GM10248 (cell line): Measurements from ENCODE around the gene BOK.
"Not testable (repeated sequence)": the region's sequence is repeated elsewhere in the genome, so short reads cannot be mapped to it uniquely, and the experiment has no call there.

Experiments
- CTCF ChIA-PET: fragments of 300-600 bp; sonication (Branson Sonifier 250); formaldehyde crosslinking; extraction: SDS; loops from one replicate; lab custom pipeline; 2021; ENCODE audit warnings: antibody characterized with exemption; lab: Yijun Ruan, JAX
- POLR2A ChIA-PET: fragments of 350-650 bp; sonication (Branson Sonifier 250); formaldehyde crosslinking; extraction: SDS; loops from one replicate; lab custom pipeline; 2020; ENCODE audit warnings: antibody characterized with exemption; lab: Yijun Ruan, JAX
- DNase-seq: peaks from one replicate; pipeline ENCODE4 v3.0.0; 2012; ENCODE audit errors: extremely low spot score
- TF ChIP-seq, protein P1 (sequence below): IDR thresholded peaks from 2 replicates; pipeline ENCODE4 v1.5.1; 2012; ENCODE audit warnings: mild to moderate bottlenecking, low read depth; ENCODE audit errors: extremely low read depth, missing control alignments, control extremely low read depth

Gene BOK

DNA sequence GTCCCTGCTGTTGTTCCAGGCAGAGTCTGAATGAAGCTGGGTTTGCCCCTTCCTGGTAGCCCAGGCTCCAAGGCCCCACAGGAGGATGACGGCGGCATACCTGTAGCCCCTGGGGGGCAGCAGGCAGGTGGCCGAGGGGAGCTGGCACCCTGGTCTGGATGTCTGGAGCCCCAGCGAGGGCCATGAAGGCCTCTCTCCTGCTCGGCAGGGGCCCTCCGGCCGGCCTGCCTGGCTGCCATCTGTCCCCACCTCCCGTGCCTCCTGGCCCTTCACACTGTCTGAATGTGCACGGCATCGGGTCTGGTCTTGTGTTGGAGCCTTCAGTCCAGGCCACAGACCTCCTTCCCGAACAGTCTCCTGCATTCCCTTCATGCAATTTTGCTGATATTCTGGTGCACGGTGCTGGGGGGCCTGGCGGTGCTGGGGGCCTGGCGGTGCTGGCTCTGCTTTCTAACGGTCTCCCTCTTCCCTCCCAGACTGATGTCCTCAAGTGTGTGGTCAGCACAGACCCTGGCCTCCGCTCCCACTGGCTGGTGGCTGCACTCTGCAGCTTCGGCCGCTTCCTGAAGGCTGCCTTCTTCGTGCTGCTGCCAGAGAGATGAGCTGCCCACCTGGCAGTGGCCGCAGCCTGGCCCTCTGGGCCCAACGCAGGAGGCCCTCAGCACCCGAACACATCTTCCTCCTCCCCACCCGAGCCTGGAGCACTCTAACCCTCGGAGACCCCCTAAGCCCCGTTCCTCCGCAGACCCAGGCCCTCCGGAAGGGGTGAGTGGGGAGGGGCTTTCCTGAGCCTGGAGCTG lies 13.5 kb downstream of the BOK start:
- POLR2A ChIA-PET, result no interaction called here
- TF ChIP-seq, protein P1, sequence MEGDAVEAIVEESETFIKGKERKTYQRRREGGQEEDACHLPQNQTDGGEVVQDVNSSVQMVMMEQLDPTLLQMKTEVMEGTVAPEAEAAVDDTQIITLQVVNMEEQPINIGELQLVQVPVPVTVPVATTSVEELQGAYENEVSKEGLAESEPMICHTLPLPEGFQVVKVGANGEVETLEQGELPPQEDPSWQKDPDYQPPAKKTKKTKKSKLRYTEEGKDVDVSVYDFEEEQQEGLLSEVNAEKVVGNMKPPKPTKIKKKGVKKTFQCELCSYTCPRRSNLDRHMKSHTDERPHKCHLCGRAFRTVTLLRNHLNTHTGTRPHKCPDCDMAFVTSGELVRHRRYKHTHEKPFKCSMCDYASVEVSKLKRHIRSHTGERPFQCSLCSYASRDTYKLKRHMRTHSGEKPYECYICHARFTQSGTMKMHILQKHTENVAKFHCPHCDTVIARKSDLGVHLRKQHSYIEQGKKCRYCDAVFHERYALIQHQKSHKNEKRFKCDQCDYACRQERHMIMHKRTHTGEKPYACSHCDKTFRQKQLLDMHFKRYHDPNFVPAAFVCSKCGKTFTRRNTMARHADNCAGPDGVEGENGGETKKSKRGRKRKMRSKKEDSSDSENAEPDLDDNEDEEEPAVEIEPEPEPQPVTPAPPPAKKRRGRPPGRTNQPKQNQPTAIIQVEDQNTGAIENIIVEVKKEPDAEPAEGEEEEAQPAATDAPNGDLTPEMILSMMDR, result no peak
- no peak for DNase-seq
- CTCF ChIA-PET, result no interaction called here

DNA sequence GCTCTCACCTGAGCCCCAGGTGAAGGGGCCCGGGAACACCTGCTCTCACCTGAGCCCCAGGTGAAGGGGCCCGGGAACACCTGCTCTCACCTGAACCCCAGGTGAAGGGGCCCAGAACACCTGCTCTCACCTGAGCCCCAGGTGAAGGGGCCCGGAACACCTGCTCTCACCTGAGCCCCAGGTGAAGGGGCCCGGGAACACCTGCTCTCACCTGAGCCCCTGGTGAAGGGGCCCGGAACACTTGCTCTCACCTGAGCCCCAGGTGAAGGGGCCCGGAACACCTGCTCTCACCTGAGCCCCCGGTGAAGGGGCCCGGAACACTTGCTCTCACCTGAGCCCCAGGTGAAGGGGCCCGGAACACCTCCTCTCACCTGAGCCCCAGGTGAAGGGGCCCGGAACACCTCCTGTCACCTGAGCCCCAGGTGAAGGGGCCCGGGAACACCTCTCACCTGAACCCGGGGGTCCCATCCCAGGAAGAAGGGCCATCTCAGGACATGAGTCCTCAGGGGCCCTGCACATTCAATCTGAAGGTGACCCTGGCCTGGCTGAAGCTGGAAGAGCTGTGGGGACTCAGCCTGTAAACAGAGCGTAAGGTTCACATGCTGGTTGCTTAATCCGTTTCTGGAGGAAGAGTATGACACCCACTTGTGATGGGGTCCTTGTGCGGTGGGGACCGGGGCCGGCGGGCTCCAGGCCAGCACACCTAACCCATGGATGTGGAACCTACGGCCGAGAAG lies 14.5 kb downstream of the BOK start:
- DNase-seq, CTCF ChIA-PET, POLR2A ChIA-PET: not testable (repeated sequence)

DNA sequence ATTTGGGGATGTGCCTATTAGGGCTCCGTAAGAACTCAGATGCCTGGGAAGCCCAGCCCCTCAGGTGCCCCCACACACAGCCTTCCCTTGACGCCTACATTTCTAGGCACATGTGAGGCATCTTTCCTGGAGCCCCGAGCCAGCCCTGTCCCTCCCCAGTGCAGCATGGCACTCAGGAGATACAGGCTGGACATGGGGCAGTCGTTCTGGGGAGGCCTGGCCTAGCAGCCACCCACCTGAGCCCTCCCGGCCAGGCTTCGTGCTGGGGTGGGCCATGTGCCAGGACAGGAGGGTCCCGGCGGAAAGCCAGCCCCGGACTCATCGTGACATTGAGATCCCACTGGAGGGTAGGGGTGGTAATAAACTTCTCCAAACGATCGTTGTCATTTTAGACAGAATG lies 15.2 kb downstream of the BOK start:
- ChIA-PET POLR2A (interaction anchor here (0.7 kb wide), 1 partner anchor 810 kb away, joined by 6 read pairs; no protein-coding TSS in a partner anchor), CTCF (no interaction called here)
- no peak for DNase-seq

DNA sequence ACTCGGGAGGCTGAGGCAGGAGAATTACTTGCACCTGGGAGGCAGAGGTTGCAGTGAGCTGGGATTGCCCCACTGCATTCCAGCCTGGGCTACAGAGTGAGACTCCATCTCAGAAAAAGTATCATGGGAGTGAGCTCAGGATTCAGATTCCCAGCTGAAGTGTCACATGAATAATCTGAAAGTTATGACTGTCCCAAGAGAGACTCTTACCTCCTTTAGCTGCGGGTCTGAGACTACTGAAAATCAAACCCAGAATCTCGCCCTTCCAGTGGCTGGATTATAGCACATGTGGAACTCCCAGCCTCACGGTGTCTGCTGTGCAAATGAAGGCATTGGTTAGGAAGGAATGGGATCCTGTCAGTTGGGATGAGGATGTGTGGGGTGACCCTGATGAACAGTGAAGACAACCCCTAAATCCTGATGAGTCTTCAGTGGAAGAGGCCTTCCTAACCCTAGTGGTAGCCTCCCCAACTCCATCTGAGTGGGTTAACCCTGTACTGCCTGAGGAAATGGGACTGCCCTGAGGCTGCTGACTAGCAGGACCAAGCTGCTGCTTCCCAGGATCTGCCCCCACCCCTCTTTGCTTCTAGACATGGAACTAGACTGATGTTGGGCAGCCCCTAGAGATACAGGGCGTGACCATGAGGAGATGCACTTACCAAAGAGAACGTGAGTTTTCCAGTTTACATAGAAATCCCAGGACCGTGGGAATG lies 16.5 kb downstream of the BOK start:
- no peak for DNase-seq
- TF ChIP-seq, protein P1, result no peak
- POLR2A ChIA-PET, result no interaction called here
- CTCF ChIA-PET, result interaction anchor here (0.8 kb wide), 1 partner anchor 9 kb away, joined by 3 read pairs; no protein-coding TSS in a partner anchor

More for the DNA sequence above, 15.2 kb downstream of the BOK start:
- TF ChIP-seq, protein P1, result no peak

DNA sequence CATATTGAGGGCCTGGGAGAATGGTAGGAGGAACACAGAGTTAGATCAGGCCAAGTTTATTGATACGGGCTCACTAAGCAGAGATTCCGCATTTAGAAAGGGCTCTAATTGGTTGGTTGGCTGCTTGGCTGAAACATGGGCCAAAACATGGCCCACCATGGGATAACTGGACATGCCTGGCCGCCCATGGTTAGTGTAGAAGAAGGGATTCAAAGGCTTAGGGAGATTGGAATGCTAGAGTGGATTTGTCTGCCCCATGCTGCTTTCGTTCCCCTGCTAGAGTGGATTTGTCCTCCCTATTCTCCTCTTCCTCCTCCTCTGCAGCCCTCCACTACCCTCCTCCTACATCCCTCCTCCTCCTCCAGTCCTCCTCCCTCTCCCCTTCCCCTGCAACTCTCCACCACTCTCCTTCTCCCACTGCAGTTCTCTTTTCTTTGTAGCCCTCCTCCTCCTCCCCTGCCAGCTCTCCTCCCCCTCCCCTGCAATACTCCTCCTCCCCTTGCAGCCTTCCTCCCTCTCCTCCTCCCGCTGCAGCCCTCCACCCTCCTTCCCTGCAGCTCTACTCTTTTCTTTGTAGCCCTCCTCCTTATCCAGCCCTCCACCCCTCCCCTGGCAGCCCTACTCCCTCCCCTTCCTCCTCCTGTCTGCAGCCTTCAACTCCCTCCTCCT lies 17.2 kb downstream of the BOK start:
- TF ChIP-seq, protein P1, result no peak
- ChIA-PET CTCF (no interaction called here), POLR2A (no interaction called here)
- no peak for DNase-seq

DNA sequence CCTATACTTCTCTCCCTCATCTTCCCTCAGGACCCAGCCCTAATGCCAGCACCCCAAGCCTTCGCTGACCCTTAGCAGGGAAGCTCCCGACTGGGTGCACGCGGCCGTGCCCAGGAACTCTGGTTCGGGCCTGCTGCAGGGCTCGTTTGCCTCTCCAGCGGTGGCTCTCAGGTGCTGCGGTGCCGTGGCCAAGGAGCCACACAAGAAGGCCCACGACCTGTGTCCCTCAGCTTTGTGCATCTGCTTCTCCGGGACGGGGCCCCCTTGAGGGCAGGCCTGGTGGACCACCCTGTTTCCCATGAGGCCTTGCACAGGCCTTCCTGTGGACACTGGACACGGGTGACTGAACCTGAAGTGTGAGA lies 17.7 kb downstream of the BOK start:
- POLR2A ChIA-PET, result no interaction called here
- CTCF ChIA-PET, result no interaction called here

More for the DNA sequence above, 17.7 kb downstream of the BOK start:
- DNase-seq, result no peak
- TF ChIP-seq, protein P1, result no peak
